Naive thymus-derived CD4-positive, alpha-beta T cell (primary cell): ENCODE data around the gene ARVCF. TPM values are rescaled to one million over a fixed set of nuclear protein-coding genes. Genes with fewer than 3 reads are reported as not detected.

ENCODE experiments used
- ATAC-seq: fragments of 150-1000 bp; cut with Tn5 transposase; 2 replicates; pipeline ENCODE4 v1.10.0; 2021; ENCODE audit warnings: mild to moderate bottlenecking, moderate library complexity
- CTCF ChIA-PET: fragments of 350-600 bp; sonication (Branson Sonifier 250); formaldehyde crosslinking; loops from one replicate; lab custom pipeline; 2021; ENCODE audit warnings: antibody characterized with exemption; lab: Charles Lee
- POLR2A ChIA-PET: fragments of 350-600 bp; sonication (Branson Sonifier 250); formaldehyde crosslinking; loops from one replicate; lab custom pipeline; 2021; ENCODE audit warnings: antibody characterized with exemption, inconsistent platforms; lab: Charles Lee
- DNase-seq, 9 donors: peaks; one replicate each; pipeline versions ENCODE4 v3.0.0 to v3.0.0-alpha.2; 2020 to 2022; ENCODE audit warnings: mixed read lengths in 1 of 9
- H3K27ac ChIP-seq: one replicate; pipeline ENCODE4 v1.7.0; 2013; ENCODE audit warnings: mild to moderate bottlenecking, low read depth, low read length, moderate library complexity
- H3K27me3 ChIP-seq, 2 donors: one replicate each; pipeline ENCODE4 v1.7.0; 2013; ENCODE audit warnings: low read length in 2 of 2, mild to moderate bottlenecking in 2 of 2, moderate library complexity in 2 of 2; ENCODE audit not compliant: control insufficient read depth in 2 of 2, insufficient read depth in 2 of 2
- H3K36me3 ChIP-seq, 3 experiments: 1 replicate in 2 of 3; 2 replicates in 1 of 3; pipeline ENCODE4 v1.7.0; 2013; ENCODE audit warnings: low read length in 3 of 3, mild to moderate bottlenecking in 3 of 3, moderate library complexity in 1 of 3; ENCODE audit not compliant: insufficient read depth in 3 of 3, control insufficient read depth in 2 of 3
- H3K4me1 ChIP-seq, 2 donors: one replicate each; pipeline ENCODE4 v1.7.0; 2013; ENCODE audit warnings: low read length in 2 of 2, mild to moderate bottlenecking in 2 of 2, moderate library complexity in 1 of 2; ENCODE audit not compliant: control insufficient read depth in 2 of 2, insufficient read depth in 2 of 2
- H3K4me3 ChIP-seq: 2 replicates; pipeline ENCODE4 v1.7.0; 2013; ENCODE audit warnings: mild to moderate bottlenecking, low read length
- H3K9me3 ChIP-seq, 3 experiments: 1 replicate in 2 of 3; 2 replicates in 1 of 3; pipeline ENCODE4 v1.7.0; 2013; ENCODE audit warnings: low read length in 3 of 3; ENCODE audit not compliant: control insufficient read depth in 2 of 3
- H3K27ac Mint-ChIP-seq, 9 donors: one replicate each; pipeline ENCODE4 v1.8.0; 2020 to 2022; ENCODE audit warnings: mixed read lengths in 9 of 9, mild to moderate bottlenecking in 8 of 9, moderate library complexity in 5 of 9, inconsistent platforms in 2 of 9
- H3K27me3 Mint-ChIP-seq, 5 donors: one replicate each; pipeline ENCODE4 v1.8.0; 2021 to 2022; ENCODE audit warnings: mixed read lengths in 5 of 5, mild to moderate bottlenecking in 1 of 5
- H3K36me3 Mint-ChIP-seq, 5 donors: one replicate each; pipeline ENCODE4 v1.8.0; 2020 to 2022; ENCODE audit warnings: mixed read lengths in 5 of 5, mild to moderate bottlenecking in 3 of 5, inconsistent platforms in 1 of 5
- H3K4me1 Mint-ChIP-seq, 7 donors: one replicate each; pipeline ENCODE4 v1.8.0; 2020 to 2022; ENCODE audit warnings: mixed read lengths in 7 of 7, mild to moderate bottlenecking in 3 of 7, inconsistent platforms in 1 of 7
- H3K4me3 Mint-ChIP-seq, 10 donors: one replicate each; pipeline ENCODE4 v1.8.0; 2020 to 2022; ENCODE audit warnings: mild to moderate bottlenecking in 10 of 10, mixed read lengths in 10 of 10, moderate library complexity in 6 of 10, inconsistent platforms in 2 of 10
- H3K9me3 Mint-ChIP-seq, 11 donors: one replicate each; pipeline ENCODE4 v1.8.0; 2020 to 2022; ENCODE audit warnings: mixed read lengths in 11 of 11, mild to moderate bottlenecking in 4 of 11, inconsistent platforms in 1 of 11, moderate library complexity in 1 of 11
- intact Hi-C, 2 donors: fragments of 100-400 bp; cut with micrococcal nuclease; formaldehyde crosslinking; loops; one replicate each; pipeline ENCODE4 v1.15.1; 2023
- polyA plus RNA-seq, 2 donors: library from polyadenylated mRNA; unstranded; fragments of 300-500 nt; fragmentation: Illumina TruSeq; gene quantifications; one replicate each; pipeline ENCODE4 v1.2.3, GENCODE V29; 2021
- total RNA-seq, 6 experiments: library from RNA in 5 of 6; stranded (reverse) in 5 of 6; gene quantifications; 1 replicate in 5 of 6; 2 replicates in 1 of 6; pipeline ENCODE4 v1.2.3 and lab custom pipeline; 2021 to 2026

Gene ARVCF
- total and polyA plus RNA-seq, 7 experiments from 2014 or later, result 0.74 to 9.2 (median 3.0) TPM

DNA sequence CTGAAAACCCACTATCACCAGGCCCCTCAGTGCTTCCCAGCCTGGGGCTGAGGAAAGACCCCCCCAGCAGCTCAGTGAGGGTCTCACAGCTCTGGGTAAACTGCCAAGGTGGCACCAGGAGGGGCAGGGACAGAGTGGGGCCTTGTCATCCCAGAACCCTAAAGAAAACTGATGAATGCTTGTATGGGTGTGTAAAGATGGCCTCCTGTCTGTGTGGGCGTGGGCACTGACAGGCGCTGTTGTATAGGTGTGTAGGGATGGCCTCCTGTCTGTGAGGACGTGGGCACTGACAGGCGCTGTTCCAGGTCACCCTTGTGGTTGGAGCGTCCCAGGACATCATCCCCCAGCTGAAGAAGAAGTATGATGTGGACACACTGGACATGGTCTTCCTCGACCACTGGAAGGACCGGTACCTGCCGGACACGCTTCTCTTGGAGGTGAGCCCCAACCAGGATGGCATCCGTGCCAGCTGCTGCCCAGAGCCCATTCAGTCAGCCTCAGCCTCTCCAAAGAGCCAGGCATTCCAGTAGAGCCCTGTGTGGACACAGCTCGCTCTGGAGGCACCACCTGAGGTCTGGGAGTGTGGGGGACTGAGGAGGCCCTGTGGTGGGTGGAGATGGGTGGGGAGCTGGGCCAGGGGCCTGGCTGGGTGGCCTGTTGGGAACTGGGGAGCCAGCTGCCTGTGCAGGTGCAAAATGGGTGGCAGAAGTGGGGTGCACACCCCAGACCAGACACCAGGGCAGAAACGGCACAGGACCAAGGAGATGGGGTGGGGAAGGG is 52.6 kb downstream of the ARVCF start:
- no peaks in the 10 kb centered on the region for H3K27me3 Mint-ChIP-seq
- Histone ChIP-seq H3K36me3 (peaks cover 0 to 41% (median 0%) of the 10 kb centered on the region in 3 experiments), H3K9me3 (no peaks in the 10 kb centered on the region), H3K4me1 (peaks cover 0 to 6% of the 10 kb centered on the region in 2 donors), H3K4me3 (no peak overlapping the region), H3K27me3 (no peaks in the 10 kb centered on the region), H3K27ac (no peak overlapping the region)
- ChIA-PET POLR2A (no interaction called here), CTCF (no interaction called here)
- H3K27ac Mint-ChIP-seq, result no peak overlapping the region
- ATAC-seq (no peak), DNase-seq (no peak)
- H3K4me1 Mint-ChIP-seq, result peaks cover 0 to 11% (median 2%) of the 10 kb centered on the region in 7 donors
- H3K4me3 Mint-ChIP-seq, result no peak overlapping the region
- H3K36me3 Mint-ChIP-seq, result peaks cover 0 to 11% (median 0%) of the 10 kb centered on the region in 5 donors
- no peaks in the 10 kb centered on the region for H3K9me3 Mint-ChIP-seq
- intact Hi-C loops, result no loop called here

DNA sequence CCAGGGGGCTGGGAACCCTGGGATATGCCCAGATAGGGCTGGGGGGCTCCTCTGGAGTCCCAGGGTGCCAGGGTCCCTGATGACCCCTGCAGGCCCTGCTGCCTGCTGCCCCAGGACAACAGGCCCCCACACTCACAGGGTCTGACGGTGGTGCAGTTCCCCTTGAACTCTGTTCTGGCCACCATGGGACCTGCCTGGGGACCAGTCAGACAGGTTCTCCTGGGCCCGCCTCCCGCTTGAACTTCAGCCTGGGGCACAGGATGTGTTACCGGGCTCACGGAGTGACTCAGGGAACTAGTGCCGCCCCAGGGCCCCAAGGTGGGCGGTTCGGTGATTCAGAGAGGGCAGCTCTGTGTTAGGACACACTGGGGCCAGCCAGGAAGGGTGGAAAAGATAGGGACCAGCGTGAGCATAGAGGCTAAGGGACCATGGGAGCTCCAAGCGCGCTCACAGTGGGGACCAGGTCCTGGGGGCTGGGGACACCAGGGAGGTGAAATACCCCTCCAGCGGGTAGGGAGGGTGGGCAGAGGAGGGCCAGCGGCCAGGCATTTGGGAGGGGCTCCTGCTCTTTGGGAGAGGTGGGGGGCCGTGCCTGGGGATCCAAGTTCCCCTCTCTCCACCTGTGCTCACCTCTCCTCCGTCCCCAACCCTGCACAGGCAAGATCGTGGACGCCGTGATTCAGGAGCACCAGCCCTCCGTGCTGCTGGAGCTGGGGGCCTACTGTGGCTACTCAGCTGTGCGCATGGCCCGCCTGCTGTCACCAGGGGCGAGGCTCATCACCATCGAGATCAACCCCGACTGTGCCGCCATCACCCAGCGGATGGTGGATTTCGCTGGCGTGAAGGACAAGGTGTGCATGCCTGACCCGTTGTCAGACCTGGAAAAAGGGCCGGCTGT is 53.5 kb downstream of the ARVCF start:
- Histone ChIP-seq H3K9me3 (no peaks in the 10 kb centered on the region), H3K4me1 (peaks cover 0 to 6% of the 10 kb centered on the region in 2 donors), H3K27ac (no peak overlapping the region), H3K4me3 (no peak overlapping the region), H3K27me3 (no peaks in the 10 kb centered on the region), H3K36me3 (peaks cover 0 to 34% (median 0%) of the 10 kb centered on the region in 3 experiments)
- ATAC-seq (no peak), DNase-seq (no peak)
- H3K4me3 Mint-ChIP-seq, result no peak overlapping the region
- ChIA-PET CTCF (no interaction called here), POLR2A (no interaction called here)
- peaks cover 0 to 11% (median 2%) of the 10 kb centered on the region in 7 donors for H3K4me1 Mint-ChIP-seq
- H3K27ac Mint-ChIP-seq, result no peak overlapping the region
- H3K9me3 Mint-ChIP-seq, result no peaks in the 10 kb centered on the region
- intact Hi-C loops, result no loop called here
- H3K36me3 Mint-ChIP-seq, result peaks cover 0 to 8% (median 0%) of the 10 kb centered on the region in 5 donors
- H3K27me3 Mint-ChIP-seq, result no peaks in the 10 kb centered on the region

DNA sequence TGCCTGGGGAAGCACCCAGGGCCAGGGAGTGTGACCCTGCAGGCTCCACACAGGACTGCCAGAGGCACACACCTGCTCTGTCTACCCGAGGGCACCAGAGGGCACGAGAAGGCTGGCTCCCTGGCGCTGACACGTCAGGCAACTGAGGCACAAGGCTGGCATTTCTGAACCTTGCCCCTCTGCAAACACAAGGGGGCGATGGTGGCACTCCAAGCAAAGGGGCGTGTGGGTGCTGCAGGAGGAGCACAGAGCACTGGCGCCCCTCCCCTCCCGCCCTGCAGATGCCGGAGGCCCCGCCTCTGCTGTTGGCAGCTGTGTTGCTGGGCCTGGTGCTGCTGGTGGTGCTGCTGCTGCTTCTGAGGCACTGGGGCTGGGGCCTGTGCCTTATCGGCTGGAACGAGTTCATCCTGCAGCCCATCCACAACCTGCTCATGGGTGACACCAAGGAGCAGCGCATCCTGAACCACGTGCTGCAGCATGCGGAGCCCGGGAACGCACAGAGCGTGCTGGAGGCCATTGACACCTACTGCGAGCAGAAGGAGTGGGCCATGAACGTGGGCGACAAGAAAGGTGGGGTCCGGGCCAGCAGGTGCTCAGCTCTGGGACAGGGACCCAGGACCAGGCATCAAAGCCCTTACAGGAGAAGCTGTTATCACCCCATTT is 54.2 kb downstream of the ARVCF start:
- intact Hi-C loops, result no loop called here
- POLR2A ChIA-PET, result no interaction called here
- H3K4me3 Mint-ChIP-seq, result no peak overlapping the region
- Histone ChIP-seq H3K4me3 (no peak overlapping the region), H3K27me3 (no peaks in the 10 kb centered on the region), H3K27ac (no peak overlapping the region), H3K4me1 (peaks cover 0 to 6% of the 10 kb centered on the region in 2 donors), H3K36me3 (peaks cover 0 to 26% (median 0%) of the 10 kb centered on the region in 3 experiments), H3K9me3 (no peaks in the 10 kb centered on the region)
- peak; percentile 90 for ATAC-seq
- peak in 8 of 9 donors; percentile 36 to 57 (median 44) for DNase-seq
- no peaks in the 10 kb centered on the region for H3K27me3 Mint-ChIP-seq
- no peaks in the 10 kb centered on the region for H3K9me3 Mint-ChIP-seq
- no peak overlapping the region for H3K27ac Mint-ChIP-seq
- H3K36me3 Mint-ChIP-seq, result peaks cover 0 to 8% (median 0%) of the 10 kb centered on the region in 5 donors
- peaks cover 0 to 10% (median 2%) of the 10 kb centered on the region in 7 donors for H3K4me1 Mint-ChIP-seq
- CTCF ChIA-PET, result no interaction called here

DNA sequence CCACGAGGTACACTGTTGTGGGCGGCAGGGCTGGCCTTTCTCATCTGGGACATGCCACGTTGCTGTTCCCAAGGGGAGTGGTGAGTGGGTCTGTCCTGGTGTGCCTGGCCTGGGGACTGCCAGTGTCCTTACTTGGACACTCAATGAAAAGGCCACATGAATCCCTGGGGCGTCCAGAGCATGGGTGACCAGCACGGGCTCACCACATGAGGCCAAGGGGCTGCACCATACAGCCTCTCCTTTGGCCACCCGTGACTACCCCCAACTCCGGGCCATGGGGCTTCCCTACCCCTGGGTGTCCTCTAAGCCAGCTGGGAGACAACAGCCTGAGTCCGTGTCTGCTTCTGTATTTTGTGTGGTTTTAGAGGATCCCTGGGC is 54.8 kb downstream of the ARVCF start:
- no peaks in the 10 kb centered on the region for H3K27me3 Mint-ChIP-seq
- no peak overlapping the region for H3K27ac Mint-ChIP-seq
- no peaks in the 10 kb centered on the region for H3K9me3 Mint-ChIP-seq
- POLR2A ChIA-PET, result no interaction called here
- DNase-seq (no peak), ATAC-seq (no peak)
- Histone ChIP-seq H3K9me3 (no peaks in the 10 kb centered on the region), H3K4me3 (no peak overlapping the region), H3K27ac (no peak overlapping the region), H3K27me3 (no peaks in the 10 kb centered on the region), H3K36me3 (peaks cover 0 to 21% (median 0%) of the 10 kb centered on the region in 3 experiments), H3K4me1 (peaks cover 0 to 6% of the 10 kb centered on the region in 2 donors)
- CTCF ChIA-PET, result no interaction called here
- peaks cover 0 to 3% (median 0%) of the 10 kb centered on the region in 5 donors for H3K36me3 Mint-ChIP-seq
- H3K4me1 Mint-ChIP-seq, result peaks cover 0 to 8% (median 2%) of the 10 kb centered on the region in 7 donors
- intact Hi-C loops, result no loop called here
- no peak overlapping the region for H3K4me3 Mint-ChIP-seq

DNA sequence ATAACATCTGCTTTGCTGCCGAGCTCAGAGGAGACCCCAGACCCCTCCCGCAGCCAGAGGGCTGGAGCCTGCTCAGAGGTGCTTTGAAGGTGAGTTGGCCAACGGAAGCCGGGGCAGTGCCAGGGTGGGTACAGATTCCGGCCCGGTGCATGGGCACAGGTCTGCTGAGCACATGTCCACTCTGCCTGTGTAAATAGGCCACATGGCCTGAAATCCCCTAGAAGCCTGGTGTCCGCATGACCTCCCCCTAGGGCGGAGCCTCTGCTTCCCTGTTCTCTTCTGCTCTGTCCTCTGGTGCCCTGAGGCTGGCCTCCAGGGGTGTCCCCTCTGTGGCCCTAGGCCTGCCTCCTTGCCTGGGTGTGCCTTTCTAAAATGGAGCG is 55.4 kb downstream of the ARVCF start:
- H3K36me3 ChIP-seq, result peaks cover 0 to 17% (median 0%) of the 10 kb centered on the region in 3 experiments
- Mint-ChIP-seq H3K36me3 (no peaks in the 10 kb centered on the region), H3K4me3 (no peak overlapping the region), H3K27ac (no peak overlapping the region), H3K9me3 (no peaks in the 10 kb centered on the region), H3K4me1 (peaks cover 0 to 8% (median 2%) of the 10 kb centered on the region in 7 donors), H3K27me3 (no peaks in the 10 kb centered on the region)
- peaks cover 2 to 6% of the 10 kb centered on the region in 2 donors for H3K4me1 ChIP-seq
- ChIA-PET CTCF (no interaction called here), POLR2A (no interaction called here)
- H3K27me3 ChIP-seq, result no peaks in the 10 kb centered on the region
- H3K9me3 ChIP-seq, result no peaks in the 10 kb centered on the region
- ATAC-seq (no peak), DNase-seq (no peak)
- H3K4me3 ChIP-seq, result no peak overlapping the region
- no peak overlapping the region for H3K27ac ChIP-seq
- intact Hi-C loops, result no loop called here

DNA sequence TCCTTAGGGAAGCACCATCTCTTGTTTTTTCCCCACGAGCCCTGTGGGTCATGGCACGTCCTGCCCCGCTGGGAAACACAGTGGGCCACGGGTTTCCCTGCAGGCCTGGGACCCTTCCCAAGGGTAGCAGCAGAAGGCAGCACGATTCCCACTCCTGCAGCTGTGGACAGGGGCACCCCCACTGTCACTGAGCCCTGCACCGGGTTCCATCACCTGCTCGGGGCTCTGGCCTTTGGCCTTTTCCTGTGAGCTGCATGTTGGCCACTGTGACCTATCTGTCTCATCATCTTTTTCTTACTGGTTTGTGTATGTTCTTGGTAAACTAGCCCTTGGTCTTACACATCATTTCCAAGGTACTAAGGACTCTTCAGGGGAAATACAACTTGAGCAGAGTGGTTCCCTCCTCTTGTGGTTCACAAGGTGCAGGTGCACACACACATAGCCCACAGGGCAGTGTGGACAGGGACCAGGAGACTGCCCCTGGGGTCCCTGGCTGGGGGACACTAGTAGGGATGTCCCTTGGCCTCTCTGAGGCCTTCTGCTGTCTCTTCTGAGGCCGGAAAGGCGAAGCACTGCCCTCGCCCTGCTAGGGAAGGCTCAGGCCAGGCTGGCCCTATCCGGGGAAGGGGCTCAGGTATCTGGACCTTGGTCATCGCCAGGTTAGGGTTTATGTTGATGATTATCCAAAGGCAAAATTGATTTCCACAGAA is 56.0 kb downstream of the ARVCF start:
- Histone ChIP-seq H3K4me1 (peaks cover 5 to 6% of the 10 kb centered on the region in 2 donors), H3K36me3 (peaks cover 0 to 17% (median 0%) of the 10 kb centered on the region in 3 experiments), H3K27me3 (no peaks in the 10 kb centered on the region), H3K4me3 (no peak overlapping the region), H3K9me3 (no peaks in the 10 kb centered on the region), H3K27ac (no peak overlapping the region)
- Mint-ChIP-seq H3K4me3 (no peak overlapping the region), H3K36me3 (no peaks in the 10 kb centered on the region), H3K27ac (no peak overlapping the region), H3K9me3 (no peaks in the 10 kb centered on the region), H3K27me3 (no peaks in the 10 kb centered on the region), H3K4me1 (peaks cover 2 to 12% (median 4%) of the 10 kb centered on the region in 7 donors)
- ATAC-seq, result no peak
- no peak for DNase-seq
- ChIA-PET CTCF (no interaction called here), POLR2A (no interaction called here)
- intact Hi-C loops, result no loop called here
